GM19463 (cell line): ENCODE measurements around the gene ST3GAL4.

ENCODE experiments used
- ATAC-seq: cut with Tn5 transposase; IDR thresholded peaks from one replicate; pipeline ENCODE4 v1.9.1; 2021; ENCODE audit warnings: mild to moderate bottlenecking, moderate library complexity; ENCODE audit not compliant: unreplicated experiment

The ST3GAL4 gene

GRCh38 chr11:126440276-126440675 is 84.8 kb downstream of the ST3GAL4 start:
- no peak for ATAC-seq

GRCh38 chr11:126440792-126441514 is 85.5 kb downstream of the ST3GAL4 start:
- no peak for ATAC-seq

- ATAC-seq, result no peak
Observed at GRCh38 chr11:126443120-126443519, 87.6 kb downstream of the ST3GAL4 start.

GRCh38 chr11:126444072-126444471 is 88.6 kb downstream of the ST3GAL4 start:
- ATAC-seq, result no peak

GRCh38 chr11:126446581-126446980 is 91.1 kb downstream of the ST3GAL4 start:
- ATAC-seq, result no peak

GRCh38 chr11:126450198-126450597 is 94.7 kb downstream of the ST3GAL4 start:
- ATAC-seq, result no peak

GRCh38 chr11:126450806-126451205 is 95.3 kb downstream of the ST3GAL4 start:
- no peak for ATAC-seq

- no peak for ATAC-seq
Observed at GRCh38 chr11:126451211-126451802, 95.8 kb downstream of the ST3GAL4 start.

GRCh38 chr11:126452241-126453101 is 97.0 kb downstream of the ST3GAL4 start:
- no peak for ATAC-seq

GRCh38 chr11:126456089-126456488 is 100.6 kb downstream of the ST3GAL4 start:
- ATAC-seq, result no peak

- no peak for ATAC-seq
Observed at GRCh38 chr11:126456783-126457542, 101.5 kb downstream of the ST3GAL4 start.

GRCh38 chr11:126457817-126458216 is 102.3 kb downstream of the ST3GAL4 start:
- ATAC-seq, result no peak

- ATAC-seq, result no peak
Observed at GRCh38 chr11:126459691-126460281, 104.3 kb downstream of the ST3GAL4 start.

- ATAC-seq, result no peak
Observed at GRCh38 chr11:126460417-126461095, 105.1 kb downstream of the ST3GAL4 start.

- ATAC-seq, result no peak
Observed at GRCh38 chr11:126461096-126461440, 105.6 kb downstream of the ST3GAL4 start.

GRCh38 chr11:126461996-126462395 is 106.5 kb downstream of the ST3GAL4 start:
- ATAC-seq, result no peak

GRCh38 chr11:126462422-126462821 is 106.9 kb downstream of the ST3GAL4 start:
- no peak for ATAC-seq
